Measurements from ENCODE around the gene PC. TPM values are rescaled to one million over a fixed set of nuclear protein-coding genes. Genes with fewer than 3 reads are reported as not detected.

Gene PC
- 11.5 and 31.5 TPM in 2 replicates for total RNA-seq

GRCh38 chr11:66958232-66958955, at the start of gene PC:
Gene PC, minus strand, starts transcription at chr11:66958383. Its CDS starts 86,224 bp downstream, at chr11:66872159.

GRCh38 chr11:66974724-66975404, 16.7 kb upstream of the PC start, which contains the start of gene C11orf86:
Gene C11orf86, plus strand, starts transcription at chr11:66975304. Its CDS starts 59 bp downstream, at chr11:66975363.

GRCh38 chr11:66856496-66857233, 101.5 kb downstream of the PC start, which contains the start of gene LRFN4:
Gene LRFN4, plus strand, starts transcription at chr11:66857064. Its CDS starts 681 bp downstream, at chr11:66857745.

GRCh38 chr11:66842896-66843775, 115.0 kb downstream of the PC start, which contains the start of gene RCE1:
Gene RCE1, plus strand, starts transcription at chr11:66843441. Its CDS starts 15 bp downstream, at chr11:66843456.

Other genes with a start within 250 kb of the PC start
- gene SPTBN2, start 229.2 kb downstream of the PC start, total RNA-seq: 4.2 and 5.7 TPM in 2 replicates
- 11.9 and 13.5 TPM in 2 replicates for gene RCE1, start 114.9 kb downstream of the PC start, total RNA-seq
- 10.1 and 25.9 TPM in 2 replicates for gene LRFN4, start 101.3 kb downstream of the PC start, total RNA-seq
- gene C11orf86, start 16.9 kb upstream of the PC start, total RNA-seq: 0.30 TPM in 1 of 2 replicates, not detected in the other
- 0.14 and 0.30 TPM in 2 replicates for gene SYT12, start 64.8 kb upstream of the PC start, total RNA-seq
- 9.7 and 10.1 TPM in 2 replicates for gene RHOD, start 98.5 kb upstream of the PC start, total RNA-seq
- 51.1 and 75.2 TPM in 2 replicates for gene KDM2A, start 160.9 kb upstream of the PC start, total RNA-seq

Measured in smooth muscle cell of the umbilical artery (primary cell).